Panc1 (cell line): ENCODE data around the gene FABP1. TPM values are rescaled to one million over a fixed set of nuclear protein-coding genes. Genes with fewer than 3 reads are reported as not detected.

ENCODE experiments used
- ATAC-seq: fragments of 200-7000 bp; cut with Tn5 transposase; 2 replicates; pipeline ENCODE4 v1.9.1; 2020; ENCODE audit warnings: mild to moderate bottlenecking, moderate library complexity
- BruUV-seq: library from RNA; stranded (reverse); fragments of 400-500 nt; replicated peaks from 2 replicates; lab custom pipeline; 2021; lab: Mats Ljungman, UMichigan
- CTCF ChIA-PET: fragments of 300-600 bp; sonication (Branson Sonifier 250); formaldehyde crosslinking; loops from one replicate; lab custom pipeline; 2022; ENCODE audit warnings: antibody characterized with exemption; lab: Charles Lee
- POLR2A ChIA-PET: fragments of 300-600 bp; sonication (Branson Sonifier 250); formaldehyde crosslinking; loops from one replicate; lab custom pipeline; 2022; ENCODE audit warnings: antibody characterized with exemption; lab: Charles Lee
- DNase-seq: peaks from one replicate; pipeline ENCODE4 v3.0.0-alpha.2; 2010; ENCODE audit warnings: low read depth, low spot score
- H3K27ac ChIP-seq: 2 replicates; pipeline ENCODE4 v1.5.1; 2011; ENCODE audit warnings: mild to moderate bottlenecking, low read length, inconsistent platforms
- H3K27me3 ChIP-seq: fragments of 200-500 bp; sonication (Bioruptor generic); 2 replicates; pipeline ENCODE4 v1.6.0; 2014; ENCODE audit warnings: low read length, inconsistent platforms; ENCODE audit not compliant: control insufficient read depth, insufficient read depth
- H3K36me3 ChIP-seq: fragments of 200-500 bp; sonication (Bioruptor generic); 2 replicates; pipeline ENCODE4 v1.5.1; 2014; ENCODE audit warnings: inconsistent platforms, mild to moderate bottlenecking, low read length, moderate library complexity; ENCODE audit not compliant: control insufficient read depth, insufficient read depth
- H3K4me1 ChIP-seq: 2 replicates; pipeline ENCODE4 v1.5.1; 2011; ENCODE audit warnings: inconsistent platforms, mild to moderate bottlenecking, low read length, moderate library complexity; ENCODE audit not compliant: control insufficient read depth, insufficient read depth
- H3K4me3 ChIP-seq, 2 experiments: 2 replicates each; pipeline ENCODE4 v1.5.1; 2011 to 2012; ENCODE audit warnings: low read depth in 2 of 2, low read length in 2 of 2, mild to moderate bottlenecking in 2 of 2, inconsistent platforms in 1 of 2, moderate library complexity in 1 of 2
- H3K9me3 ChIP-seq: fragments of 200-500 bp; sonication (Bioruptor generic); 2 replicates; pipeline ENCODE4 v1.5.1; 2014; ENCODE audit warnings: low read depth, mild to moderate bottlenecking, inconsistent platforms, low read length, moderate library complexity; ENCODE audit not compliant: control insufficient read depth, insufficient read depth
- CTCF ChIP-seq: fragments of 450-650 bp; IDR thresholded peaks from 2 replicates; pipeline ENCODE4 v1.5.1; 2017; ENCODE audit warnings: mild to moderate bottlenecking
- POLR2AphosphoS5 ChIP-seq: IDR thresholded peaks from 2 replicates; pipeline ENCODE4 v1.6.1; 2012; ENCODE audit warnings: mild to moderate bottlenecking, low read depth, low read length, moderate library complexity
- REST ChIP-seq, 2 experiments: IDR thresholded peaks; 2 replicates each; pipeline ENCODE4 v1.6.1; 2011 to 2012; ENCODE audit warnings: low read depth in 2 of 2, control low read depth in 1 of 2, low read length in 1 of 2, mild to moderate bottlenecking in 1 of 2, moderate library complexity in 1 of 2; ENCODE audit not compliant: insufficient read depth in 1 of 2
- SIN3A ChIP-seq: IDR thresholded peaks from 2 replicates; pipeline ENCODE4 v1.6.1; 2012; ENCODE audit warnings: low read depth, mild to moderate bottlenecking, low read length, moderate library complexity, borderline replicate concordance; ENCODE audit not compliant: insufficient read depth
- TCF7L2 ChIP-seq: IDR thresholded peaks from 2 replicates; pipeline ENCODE4 v1.6.1; 2011; ENCODE audit warnings: mild to moderate bottlenecking, low read depth, low read length, inconsistent platforms
- in situ Hi-C: cut with HindIII; loops from 2 replicates; pipeline ENCODE4 v1.10.0; 2016; ENCODE audit warnings: low sequenced_read_pairs, low pct_unique_long_range_greater_than_20kb
- intact Hi-C: fragments of 100-400 bp; cut with micrococcal nuclease; formaldehyde crosslinking; loops from one replicate; pipeline ENCODE4 v1.10.0; 2022; ENCODE audit not compliant: unreplicated experiment
- total RNA-seq: library from RNA; stranded (reverse); gene quantifications from one replicate; pipeline ENCODE4 v1.2.1, GENCODE V29; 2021; ENCODE audit not compliant: unreplicated experiment

The FABP1 gene
- total RNA-seq, 1 experiment from 2014 or later: 0.36 TPM

GRCh38 chr2:88123975-88124917 is 3.6 kb downstream of the FABP1 start:
- Histone ChIP-seq H3K4me1 (no peaks in the 10 kb centered on the region), H3K27ac (no peak overlapping the region), H3K27me3 (peaks cover 3% of the 10 kb centered on the region), H3K4me3 (no peak overlapping the region), H3K36me3 (no peaks in the 10 kb centered on the region), H3K9me3 (no peaks in the 10 kb centered on the region)
- DNase-seq (no peak), ATAC-seq (no peak)
- in situ Hi-C loops: no loop called here
- intact Hi-C loops: no loop called here
- TF ChIP-seq POLR2AphosphoS5 (no peak), TCF7L2 (no peak), SIN3A (no peak), CTCF (no peak), REST (IDR thresholded peaks at IDR 0.05; ENCODE audit: insufficient read depth in 1 of 2, low read depth in 2 of 2, low read length in 1 of 2) (no peak)
- ChIA-PET POLR2A (no interaction called here), CTCF (no interaction called here)
- BruUV-seq: no TSS peak

GRCh38 chr2:88123164-88123974 is 4.5 kb downstream of the FABP1 start:
- POLR2A ChIA-PET: no interaction called here
- BruUV-seq: no TSS peak
- peaks cover 6% of the 10 kb centered on the region for H3K27me3 ChIP-seq

More at GRCh38 chr2:88123164-88123974, 4.5 kb downstream of the FABP1 start:
- intact Hi-C loops (no loop called here), in situ Hi-C loops (no loop called here)
- CTCF ChIA-PET: no interaction called here
- TF ChIP-seq SIN3A (no peak), CTCF (no peak), POLR2AphosphoS5 (no peak), TCF7L2 (no peak)
- H3K9me3 ChIP-seq: no peaks in the 10 kb centered on the region
- DNase-seq: no peak
- H3K4me3 ChIP-seq: no peak overlapping the region
- ATAC-seq: no peak
- H3K4me1 ChIP-seq: no peaks in the 10 kb centered on the region
- H3K27ac ChIP-seq: no peak overlapping the region
- H3K36me3 ChIP-seq: no peaks in the 10 kb centered on the region
